CD14-positive monocyte (primary cell): ENCODE results near the gene RAPGEF1. TPM values are rescaled to one million over a fixed set of nuclear protein-coding genes. Genes with fewer than 3 reads are reported as not detected.

Source experiments
- DNase-seq, 3 donors: peaks; one replicate each; pipeline ENCODE4 v3.0.0-alpha.2; 2011 to 2022
- H2AFZ ChIP-seq: 2 replicates; pipeline ENCODE4 v1.6.0; 2012; ENCODE audit warnings: mild to moderate bottlenecking, low read depth, low read length, inconsistent platforms; ENCODE audit not compliant: insufficient read depth, poor library complexity, severe bottlenecking
- H3K27ac ChIP-seq, 2 donors: 1 replicate in 1 of 2; 2 replicates in 1 of 2; pipeline ENCODE4 v1.5.1; 2012 to 2013; ENCODE audit warnings: low read length in 2 of 2, control low read depth in 1 of 2, inconsistent platforms in 1 of 2, low read depth in 1 of 2, mild to moderate bottlenecking in 1 of 2
- H3K27me3 ChIP-seq, 2 donors: one replicate each; pipeline versions ENCODE4 v1.6.0 to v1.6.1; 2011 to 2013; ENCODE audit warnings: low read length in 2 of 2; ENCODE audit not compliant: control insufficient read depth in 2 of 2, insufficient read depth in 2 of 2
- H3K36me3 ChIP-seq, 2 donors: replicated peaks in 1 of 2; 1 replicate in 1 of 2; 2 replicates in 1 of 2; pipeline versions ENCODE4 v1.5.1 to v1.6.1; 2012 to 2013; ENCODE audit warnings: low read length in 2 of 2, control low read depth in 1 of 2, inconsistent platforms in 1 of 2, mild to moderate bottlenecking in 1 of 2; ENCODE audit not compliant: insufficient read depth in 2 of 2, control insufficient read depth in 1 of 2
- H3K4me1 ChIP-seq, 2 donors: 1 replicate in 1 of 2; 2 replicates in 1 of 2; pipeline versions ENCODE4 v1.5.1 to v1.6.1; 2012 to 2013; ENCODE audit warnings: low read length in 2 of 2, control low read depth in 1 of 2, inconsistent platforms in 1 of 2, mild to moderate bottlenecking in 1 of 2, moderate library complexity in 1 of 2; ENCODE audit not compliant: insufficient read depth in 2 of 2, control insufficient read depth in 1 of 2
- H3K4me2 ChIP-seq: replicated peaks from 2 replicates; pipeline ENCODE3; 2012; ENCODE audit warnings: low read length, moderate library complexity, mild to moderate bottlenecking; ENCODE audit not compliant: poor library complexity, severe bottlenecking; ENCODE audit errors: extremely low read depth
- H3K4me3 ChIP-seq, 3 experiments: fragments of 200-600 bp in 1 of 3; sonication (generic) in 1 of 3; replicated peaks in 1 of 3; 1 replicate in 2 of 3; 2 replicates in 1 of 3; pipeline ENCODE4 v1.5.1; 2011 to 2013; ENCODE audit warnings: low read length in 3 of 3, mild to moderate bottlenecking in 3 of 3, control low read depth in 2 of 3, low read depth in 2 of 3, inconsistent platforms in 1 of 3, moderate library complexity in 1 of 3
- H3K79me2 ChIP-seq: 2 replicates; pipeline ENCODE4 v1.6.0; 2012; ENCODE audit warnings: mild to moderate bottlenecking, control low read depth, inconsistent platforms, low read length, moderate library complexity; ENCODE audit not compliant: insufficient read depth
- H3K9ac ChIP-seq: 2 replicates; pipeline ENCODE4 v1.6.0; 2017; ENCODE audit warnings: low read length, mild to moderate bottlenecking; ENCODE audit not compliant: insufficient read depth, poor library complexity, severe bottlenecking
- H3K9me3 ChIP-seq, 2 donors: replicated peaks in 1 of 2; 1 replicate in 1 of 2; 2 replicates in 1 of 2; pipeline versions ENCODE4 v1.5.1 to v1.6.1; 2012 to 2013; ENCODE audit warnings: low read length in 2 of 2, control low read depth in 1 of 2; ENCODE audit not compliant: control insufficient read depth in 1 of 2, insufficient read depth in 1 of 2
- H4K20me1 ChIP-seq: 2 replicates; pipeline ENCODE4 v1.6.0; 2012; ENCODE audit warnings: mild to moderate bottlenecking, low read length, control low read depth, moderate library complexity; ENCODE audit not compliant: insufficient read depth
- H3K27ac Mint-ChIP-seq, 7 donors: one replicate each; pipeline ENCODE4 v1.8.0; 2020; ENCODE audit warnings: mild to moderate bottlenecking in 7 of 7, mixed read lengths in 7 of 7, moderate library complexity in 6 of 7, inconsistent platforms in 2 of 7
- H3K27me3 Mint-ChIP-seq, 3 donors: one replicate each; pipeline ENCODE4 v1.8.0; 2021 to 2022; ENCODE audit warnings: low read depth in 3 of 3, mild to moderate bottlenecking in 3 of 3, mixed read lengths in 3 of 3, moderate library complexity in 3 of 3, inconsistent platforms in 1 of 3
- H3K36me3 Mint-ChIP-seq, 2 donors: one replicate each; pipeline ENCODE4 v1.8.0; 2020; ENCODE audit warnings: mixed read lengths in 2 of 2, inconsistent platforms in 1 of 2, mild to moderate bottlenecking in 1 of 2
- H3K4me1 Mint-ChIP-seq: one replicate; pipeline ENCODE4 v1.8.0; 2020; ENCODE audit warnings: mild to moderate bottlenecking, mixed read lengths
- H3K4me3 Mint-ChIP-seq, 2 donors: one replicate each; pipeline ENCODE4 v1.8.0; 2020; ENCODE audit warnings: mild to moderate bottlenecking in 2 of 2, mixed read lengths in 2 of 2, moderate library complexity in 1 of 2
- H3K9me3 Mint-ChIP-seq, 7 donors: one replicate each; pipeline ENCODE4 v1.8.0; 2020 to 2022; ENCODE audit warnings: mixed read lengths in 7 of 7, mild to moderate bottlenecking in 6 of 7, moderate library complexity in 6 of 7, inconsistent platforms in 2 of 7
- WGBS: methylation state at CpG from one replicate; pipeline ENCODE4 v1.1.5; 2013; ENCODE audit warnings: missing lambda C conversion rate; ENCODE audit not compliant: insufficient coverage; 5-methylcytosine and 5-hydroxymethylcytosine counted together
- intact Hi-C, 2 donors: fragments of 100-400 bp; cut with micrococcal nuclease; formaldehyde crosslinking; loops; one replicate each; pipeline versions ENCODE4 v1.15.0 to v1.15.1; 2023
- polyA plus RNA-seq, 3 donors: library from polyadenylated mRNA; depleted of rRNA in 1 of 3; unstranded in 2 of 3; stranded (reverse) in 1 of 3; fragments of 300-500 nt in 2 of 3; fragments of >200 nt in 1 of 3; fragmentation: Illumina TruSeq in 2 of 3; gene quantifications; 1 replicate in 2 of 3; 2 replicates in 1 of 3; pipeline ENCODE4 v1.2.3, GENCODE V29; 2012 to 2021
- TF ChIP-seq, protein P1 (sequence below): fragments of 200-600 bp; IDR thresholded peaks from one replicate; pipeline ENCODE4 v1.8.0; 2022; ENCODE audit warnings: antibody characterized with exemption, mild to moderate bottlenecking

RAPGEF1 gene
- polyA plus RNA-seq, 3 donors = 1.7 to 71.7 (median 3.0) TPM

DNA sequence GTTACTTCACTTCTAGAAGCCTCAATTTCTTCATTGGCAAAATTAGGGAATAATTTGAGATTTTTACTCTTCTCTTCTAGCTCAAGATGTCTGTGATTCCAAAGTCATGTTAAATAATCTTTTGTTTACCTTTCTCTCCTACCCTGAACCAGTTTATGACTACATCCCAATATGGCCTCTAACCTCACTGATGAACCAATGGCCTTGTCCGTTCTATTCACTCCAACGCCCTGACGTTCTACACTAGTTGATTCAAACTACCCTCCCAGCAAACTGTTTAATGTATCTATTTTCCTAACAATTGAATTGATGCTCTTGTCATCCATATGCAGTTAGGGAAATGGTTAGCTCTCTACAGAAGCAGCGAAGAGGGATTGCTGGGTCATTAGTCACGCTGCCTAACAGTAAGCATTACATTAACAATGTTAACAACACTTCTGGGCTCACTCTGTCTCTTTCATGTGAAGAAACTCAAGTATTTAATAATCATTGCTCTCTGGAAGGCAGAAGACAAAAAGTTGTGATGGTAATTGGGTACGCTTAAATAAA lies 38.0 kb downstream of the RAPGEF1 start:
- H3K9me3 Mint-ChIP-seq = peaks cover 0 to 6% (median 2%) of the 10 kb centered on the region in 7 donors
- H3K36me3 Mint-ChIP-seq = peaks cover 25 to 36% of the 10 kb centered on the region in 2 donors
- DNase-seq = no peak
- Histone ChIP-seq H3K79me2 (peaks cover 92% of the 10 kb centered on the region), H3K4me3 (peak overlapping the region in 1 of 3 experiments; percentile 45), H3K4me2 (peak overlapping the region; percentile 49), H3K27me3 (no peaks in the 10 kb centered on the region), H3K36me3 (no peaks in the 10 kb centered on the region), H3K9me3 (no peaks in the 10 kb centered on the region), H2AFZ (no peak overlapping the region), H3K27ac (peak overlapping the region; percentile 10 to 97), H3K4me1 (peaks cover 96 to 99% of the 10 kb centered on the region in 2 donors), H4K20me1 (no peaks in the 10 kb centered on the region), H3K9ac (no peak overlapping the region)
- intact Hi-C loops = loop anchor here in 1 of 2 donors (5.0 kb wide), 1 partner anchor 35 kb away; no protein-coding TSS in a partner anchor
- WGBS = 90% methylated on average over 2 of the region's 6 CpGs
- H3K4me1 Mint-ChIP-seq = peaks cover 96% of the 10 kb centered on the region
- H3K27me3 Mint-ChIP-seq = no peaks in the 10 kb centered on the region
- TF ChIP-seq, protein P1, sequence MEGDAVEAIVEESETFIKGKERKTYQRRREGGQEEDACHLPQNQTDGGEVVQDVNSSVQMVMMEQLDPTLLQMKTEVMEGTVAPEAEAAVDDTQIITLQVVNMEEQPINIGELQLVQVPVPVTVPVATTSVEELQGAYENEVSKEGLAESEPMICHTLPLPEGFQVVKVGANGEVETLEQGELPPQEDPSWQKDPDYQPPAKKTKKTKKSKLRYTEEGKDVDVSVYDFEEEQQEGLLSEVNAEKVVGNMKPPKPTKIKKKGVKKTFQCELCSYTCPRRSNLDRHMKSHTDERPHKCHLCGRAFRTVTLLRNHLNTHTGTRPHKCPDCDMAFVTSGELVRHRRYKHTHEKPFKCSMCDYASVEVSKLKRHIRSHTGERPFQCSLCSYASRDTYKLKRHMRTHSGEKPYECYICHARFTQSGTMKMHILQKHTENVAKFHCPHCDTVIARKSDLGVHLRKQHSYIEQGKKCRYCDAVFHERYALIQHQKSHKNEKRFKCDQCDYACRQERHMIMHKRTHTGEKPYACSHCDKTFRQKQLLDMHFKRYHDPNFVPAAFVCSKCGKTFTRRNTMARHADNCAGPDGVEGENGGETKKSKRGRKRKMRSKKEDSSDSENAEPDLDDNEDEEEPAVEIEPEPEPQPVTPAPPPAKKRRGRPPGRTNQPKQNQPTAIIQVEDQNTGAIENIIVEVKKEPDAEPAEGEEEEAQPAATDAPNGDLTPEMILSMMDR = no peak
- peak overlapping the region in 1 of 2 donors; percentile 16 for H3K4me3 Mint-ChIP-seq
- H3K27ac Mint-ChIP-seq = peak overlapping the region; percentile 60 to 99 (median 85)

DNA sequence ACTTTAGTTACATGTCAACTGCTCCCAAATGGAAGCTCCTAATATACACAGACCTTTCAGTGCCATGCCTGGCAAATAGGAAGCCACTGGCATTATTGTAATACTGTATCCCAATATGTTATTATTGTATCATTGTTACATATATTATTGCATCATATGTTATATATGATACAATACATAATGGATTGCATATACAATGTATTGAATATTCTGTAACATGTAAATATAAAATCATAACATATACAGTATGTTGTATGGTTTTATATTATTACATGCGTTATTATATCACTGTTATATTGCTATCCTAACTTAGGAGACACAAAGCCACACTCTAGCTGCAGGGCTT lies 38.5 kb downstream of the RAPGEF1 start:
- peaks cover 20 to 32% of the 10 kb centered on the region in 2 donors for H3K36me3 Mint-ChIP-seq
- peak overlapping the region; percentile 10 to 97 for H3K27ac ChIP-seq
- peaks cover 94 to 97% of the 10 kb centered on the region in 2 donors for H3K4me1 ChIP-seq

More for the DNA sequence above, 38.5 kb downstream of the RAPGEF1 start:
- Histone ChIP-seq H3K9me3 (no peaks in the 10 kb centered on the region), H3K4me2 (peak overlapping the region; percentile 49), H3K9ac (peak overlapping the region; percentile 19), H4K20me1 (no peaks in the 10 kb centered on the region), H3K4me3 (peak overlapping the region in 1 of 3 experiments; percentile 45), H3K27me3 (no peaks in the 10 kb centered on the region), H3K36me3 (no peaks in the 10 kb centered on the region), H3K79me2 (peaks cover 92% of the 10 kb centered on the region), H2AFZ (no peak overlapping the region)
- intact Hi-C loops = loop anchor here in 1 of 2 donors (5.0 kb wide), 1 partner anchor 36 kb away; no protein-coding TSS in a partner anchor
- Mint-ChIP-seq H3K4me1 (peaks cover 92% of the 10 kb centered on the region), H3K27ac (peak overlapping the region; percentile 87 to 99 (median 95)), H3K27me3 (no peaks in the 10 kb centered on the region), H3K4me3 (peak overlapping the region; percentile 48 to 49), H3K9me3 (peaks cover 0 to 3% (median under 1%) of the 10 kb centered on the region in 7 donors)
- DNase-seq = no peak
- TF ChIP-seq, protein P1 = no peak
- WGBS = no CpG with 5 or more reads among the region's 1 CpG
